ENCODE measurements around the gene MAB21L1.

The MAB21L1 gene

GRCh38 chr13:35475960-35476943, at the start of gene MAB21L1:
TSS of gene MAB21L1 (minus strand) at chr13:35476689. CDS start at chr13:35476138, 551 bp downstream.
- no peak for DNase-seq (ENCODE audit: low read depth in 2 of 2)

GRCh38 chr13:35524171-35524570, 47.7 kb upstream of the MAB21L1 start:
- no peak for DNase-seq (ENCODE audit: low read depth in 2 of 2)

- DNase-seq (ENCODE audit: low read depth in 2 of 2): no peak
Measured at GRCh38 chr13:35518337-35518946, 42.0 kb upstream of the MAB21L1 start.

GRCh38 chr13:35514801-35515502, 38.5 kb upstream of the MAB21L1 start:
- DNase-seq (ENCODE audit: low read depth in 2 of 2): no peak

- no peak for DNase-seq (ENCODE audit: low read depth in 2 of 2)
Measured at GRCh38 chr13:35514061-35514477, 37.6 kb upstream of the MAB21L1 start.

GRCh38 chr13:35512271-35512920, 35.9 kb upstream of the MAB21L1 start:
- DNase-seq (ENCODE audit: low read depth in 2 of 2): no peak

- no peak for DNase-seq (ENCODE audit: low read depth in 2 of 2)
Measured at GRCh38 chr13:35502456-35502855, 26.0 kb upstream of the MAB21L1 start.

- DNase-seq (ENCODE audit: low read depth in 2 of 2): no peak
Measured at GRCh38 chr13:35501661-35502235, 25.3 kb upstream of the MAB21L1 start.

GRCh38 chr13:35500144-35500543, 23.7 kb upstream of the MAB21L1 start:
- DNase-seq (ENCODE audit: low read depth in 2 of 2): no peak

- DNase-seq (ENCODE audit: low read depth in 2 of 2): no peak
Measured at GRCh38 chr13:35499676-35500075, 23.2 kb upstream of the MAB21L1 start.

- no peak for DNase-seq (ENCODE audit: low read depth in 2 of 2)
Measured at GRCh38 chr13:35499196-35499662, 22.7 kb upstream of the MAB21L1 start.

- DNase-seq (ENCODE audit: low read depth in 2 of 2): no peak
Measured at GRCh38 chr13:35498231-35498630, 21.7 kb upstream of the MAB21L1 start.

- DNase-seq (ENCODE audit: low read depth in 2 of 2): no peak
Measured at GRCh38 chr13:35496761-35497386, 20.4 kb upstream of the MAB21L1 start.

GRCh38 chr13:35496006-35496405, 19.5 kb upstream of the MAB21L1 start:
- DNase-seq (ENCODE audit: low read depth in 2 of 2): no peak

GRCh38 chr13:35489050-35489449, 12.6 kb upstream of the MAB21L1 start:
- DNase-seq (ENCODE audit: low read depth in 2 of 2): no peak

- DNase-seq (ENCODE audit: low read depth in 2 of 2): no peak
Measured at GRCh38 chr13:35485424-35485823, 8.9 kb upstream of the MAB21L1 start.

- no peak for DNase-seq (ENCODE audit: low read depth in 2 of 2)
Measured at GRCh38 chr13:35484384-35484783, 7.9 kb upstream of the MAB21L1 start.

GRCh38 chr13:35483761-35484160, 7.3 kb upstream of the MAB21L1 start:
- no peak for DNase-seq (ENCODE audit: low read depth in 2 of 2)

- no peak for DNase-seq (ENCODE audit: low read depth in 2 of 2)
Measured at GRCh38 chr13:35482527-35482926, 6.0 kb upstream of the MAB21L1 start.

GRCh38 chr13:35481777-35482176, 5.3 kb upstream of the MAB21L1 start:
- no peak for DNase-seq (ENCODE audit: low read depth in 2 of 2)

GRCh38 chr13:35480346-35480745, 3.9 kb upstream of the MAB21L1 start:
- DNase-seq (ENCODE audit: low read depth in 2 of 2): no peak
